HG03558 (cell line): ENCODE data around the gene CPXM1.
"Not testable (repeated sequence)": the region's sequence is repeated elsewhere in the genome, so short reads cannot be mapped to it uniquely, and the experiment has no call there.

Source experiments
- ATAC-seq: cut with Tn5 transposase; IDR thresholded peaks from one replicate; pipeline ENCODE4 v1.9.1; 2021; ENCODE audit warnings: moderate number of reproducible peaks; ENCODE audit not compliant: unreplicated experiment; ENCODE audit errors: extremely low read depth

CPXM1 gene

DNA sequence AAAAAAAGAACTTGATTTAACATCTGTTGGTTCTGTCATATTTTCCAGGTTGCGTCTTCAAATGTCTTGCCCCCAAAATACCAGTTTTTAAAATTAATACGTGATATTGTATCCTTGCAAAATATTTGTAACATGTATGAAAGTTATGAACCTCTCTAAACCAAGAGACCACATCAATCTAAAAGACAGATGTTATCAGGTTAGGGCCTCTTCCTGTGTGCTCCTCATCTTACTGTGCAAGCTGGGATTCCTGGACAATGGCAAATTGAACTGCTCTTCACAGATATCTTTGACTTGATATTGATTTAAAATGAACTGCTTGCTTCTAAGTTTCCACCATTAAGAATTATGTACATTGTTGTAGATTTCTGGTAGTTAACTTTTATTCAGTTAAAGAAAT lies 25.3 kb upstream of the CPXM1 start:
- no peak for ATAC-seq

DNA sequence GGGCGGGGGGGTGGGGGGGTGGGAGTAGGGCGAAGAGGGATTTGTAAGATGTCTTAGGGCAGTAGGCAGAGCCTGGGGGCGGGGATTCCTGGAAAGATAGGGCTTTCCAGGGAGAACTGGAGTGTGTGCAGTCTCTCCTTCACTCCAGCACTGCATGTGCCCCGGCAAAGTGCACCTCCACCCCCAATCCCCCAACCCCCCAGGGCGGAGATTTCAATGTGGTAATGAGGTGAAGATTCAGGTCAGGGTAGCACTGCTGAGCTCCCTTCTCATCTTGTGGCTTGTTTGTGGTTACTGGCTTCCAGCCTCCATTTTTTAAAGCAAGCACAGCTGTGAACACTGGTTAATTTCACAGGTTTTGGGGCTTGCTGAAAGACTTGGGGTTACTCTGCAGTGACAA lies 21.6 kb upstream of the CPXM1 start:
- ATAC-seq, result no peak

DNA sequence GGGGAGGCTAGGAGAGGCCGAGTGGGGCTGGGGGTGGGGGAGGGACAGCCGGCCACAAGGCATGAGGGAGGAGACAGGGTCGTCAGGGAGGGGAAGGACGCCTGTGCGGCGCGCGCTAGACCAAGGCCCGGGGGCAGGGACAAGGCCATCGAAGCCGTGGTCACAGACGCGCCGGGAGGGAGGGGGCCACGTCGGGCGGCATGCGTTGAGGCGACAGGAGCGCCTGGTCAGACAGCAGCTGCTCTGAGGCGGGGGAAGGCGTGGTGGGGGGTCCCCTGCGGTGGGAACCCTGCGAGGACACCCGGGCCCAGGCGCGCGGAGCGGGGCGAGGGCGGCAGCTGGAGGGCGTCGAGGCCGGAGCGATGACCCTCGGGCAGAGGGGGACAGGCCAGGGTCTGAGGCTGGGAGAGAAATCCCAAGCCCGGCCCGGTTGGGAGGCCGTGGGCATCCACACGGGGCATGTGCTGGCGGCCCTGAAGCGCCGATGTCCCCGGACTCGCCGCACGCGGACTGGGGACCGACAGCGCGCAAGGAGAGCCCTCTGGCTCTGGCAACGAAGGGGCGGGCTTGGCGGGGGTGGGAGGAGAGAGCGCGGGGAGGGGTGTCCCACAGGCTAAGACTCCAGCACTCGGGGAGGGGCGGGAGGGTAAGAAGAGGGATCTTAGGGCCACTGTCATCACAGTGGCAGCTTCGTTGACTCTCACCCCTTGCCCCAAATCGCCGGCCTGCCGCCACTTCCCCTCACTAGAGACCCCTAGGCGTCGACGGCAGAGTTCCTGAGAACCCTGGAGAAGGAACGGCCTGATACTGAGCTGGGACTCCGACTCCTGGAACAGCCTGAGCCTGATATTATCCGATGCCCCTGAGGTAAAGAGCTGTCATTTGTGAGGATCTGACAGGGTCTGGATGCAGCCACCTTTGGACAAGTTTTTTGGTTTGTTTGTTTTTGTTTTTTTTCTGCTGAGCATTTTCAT lies 20.8 kb upstream of the CPXM1 start:
- no peak for ATAC-seq

DNA sequence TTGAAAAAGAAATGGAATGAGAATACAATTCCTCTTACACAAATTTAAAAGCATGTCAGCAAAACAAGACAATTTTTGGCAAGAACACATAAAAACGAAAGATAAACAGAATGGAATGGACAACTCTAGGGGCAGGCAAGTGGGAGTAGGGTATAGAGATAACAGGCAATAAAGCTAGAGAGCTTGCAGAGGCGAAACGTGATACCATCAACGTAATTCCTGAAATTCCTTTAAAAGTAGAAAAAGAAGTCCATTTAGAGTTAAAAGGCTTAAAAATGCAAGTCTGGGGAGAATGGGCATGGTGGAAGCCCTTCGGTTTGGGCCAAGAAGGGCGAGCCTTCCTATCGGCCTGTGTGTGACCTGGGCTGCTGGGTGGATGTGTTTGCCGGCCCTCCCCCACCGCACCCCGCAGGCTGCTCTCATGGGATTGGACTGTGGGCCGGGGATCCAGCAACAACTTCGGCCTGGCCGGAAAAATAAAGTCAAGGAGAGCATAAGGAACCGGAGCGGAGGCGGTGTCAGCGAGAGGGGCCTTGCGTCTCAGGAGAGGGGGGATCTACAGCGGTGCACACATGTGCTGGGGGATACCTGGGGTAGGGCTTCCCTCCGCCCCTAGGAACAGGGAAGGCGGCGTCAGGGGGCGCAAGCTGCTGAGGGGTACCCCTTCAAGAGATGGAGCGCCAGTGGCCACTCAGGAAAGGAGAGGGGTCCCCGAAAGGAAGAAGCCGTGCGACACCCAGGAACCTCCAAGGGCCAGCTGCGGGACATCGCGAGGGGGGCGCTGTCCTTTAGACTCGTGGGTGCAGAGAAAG lies 19.9 kb upstream of the CPXM1 start:
- ATAC-seq, result no peak

DNA sequence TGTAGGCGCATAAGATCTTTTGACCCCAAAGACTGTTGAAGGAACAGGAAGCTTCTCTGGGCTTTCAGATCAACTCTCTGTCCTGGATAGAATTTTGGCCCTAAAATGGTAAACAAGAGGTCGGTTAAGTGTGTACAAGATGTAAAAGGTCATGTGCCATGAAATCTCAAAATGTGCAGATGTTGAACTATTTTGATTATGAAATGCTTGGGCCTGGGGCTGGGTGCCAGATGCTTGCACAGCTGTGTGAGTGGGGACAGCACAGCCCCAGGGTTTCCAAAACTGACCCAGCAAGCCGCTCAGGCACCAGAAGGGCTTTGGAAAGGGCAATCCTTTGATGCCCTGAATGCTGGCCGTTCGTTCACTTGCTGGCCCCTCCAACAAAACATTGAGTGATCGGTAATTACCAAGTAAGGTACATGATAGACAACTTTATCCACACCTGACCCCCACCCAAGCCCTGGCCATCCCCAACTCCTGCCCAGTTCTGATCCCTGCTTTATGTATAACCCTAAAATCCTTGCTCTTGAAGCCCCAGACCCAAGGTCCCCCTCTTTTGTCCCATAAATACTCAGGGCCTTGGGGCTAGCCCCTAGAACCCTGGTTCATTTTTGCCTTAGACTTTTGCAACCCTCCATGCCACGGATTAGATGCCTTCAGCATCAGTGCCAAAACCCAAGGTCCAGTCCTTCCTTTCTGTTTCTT lies 17.6 kb upstream of the CPXM1 start:
- no peak for ATAC-seq

DNA sequence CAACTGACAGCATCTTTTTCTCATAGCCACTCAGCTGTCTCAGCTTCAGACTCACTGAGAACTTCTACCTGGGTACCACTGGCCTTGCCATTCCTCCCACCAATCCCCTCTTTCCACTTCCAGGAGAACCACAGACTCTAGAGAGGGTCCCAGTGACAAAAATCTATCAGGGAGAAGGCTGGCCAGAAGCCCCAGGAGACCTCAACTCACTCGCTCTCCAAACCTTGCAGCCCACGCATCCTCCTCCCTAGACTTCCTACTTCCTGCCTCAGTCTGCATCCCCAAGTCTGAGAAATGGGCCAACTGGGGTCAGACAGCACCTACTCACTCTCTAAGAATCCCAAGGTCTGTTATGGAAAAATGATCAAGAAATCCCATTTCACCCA lies 16.9 kb upstream of the CPXM1 start:
- no peak for ATAC-seq

DNA sequence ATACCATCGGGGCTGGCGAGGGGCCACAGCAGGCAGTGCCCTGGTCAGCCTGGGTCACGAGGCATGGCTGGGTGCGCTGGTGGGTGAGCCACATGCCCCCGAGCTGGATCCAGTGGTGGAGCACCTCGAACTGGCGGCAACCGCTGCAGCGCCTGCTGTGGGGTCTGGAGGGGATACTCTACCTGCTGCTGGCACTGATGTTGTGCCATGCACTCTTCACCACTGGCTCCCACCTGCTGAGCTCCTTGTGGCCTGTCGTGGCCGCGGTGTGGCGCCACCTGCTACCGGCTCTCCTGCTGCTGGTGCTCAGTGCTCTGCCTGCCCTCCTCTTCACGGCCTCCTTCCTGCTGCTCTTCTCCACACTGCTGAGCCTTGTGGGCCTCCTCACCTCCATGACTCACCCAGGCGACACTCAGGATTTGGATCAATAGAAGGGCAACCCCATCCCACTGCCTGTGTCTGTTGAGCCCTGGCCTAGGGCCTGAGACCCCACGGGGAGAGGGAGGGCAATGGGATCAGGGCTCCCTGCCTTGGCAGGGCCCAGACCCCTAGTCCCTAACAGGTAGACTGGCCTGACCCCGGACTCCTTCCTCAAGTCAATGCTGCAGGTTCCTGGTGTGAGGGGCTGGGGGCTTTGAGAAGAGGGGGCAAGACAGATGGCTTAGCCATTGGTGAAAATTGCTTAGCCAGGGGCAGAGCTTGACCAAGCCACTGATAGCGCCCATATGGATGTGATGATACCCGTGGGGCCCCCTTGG lies 16.3 kb upstream of the CPXM1 start:
- ATAC-seq, result no peak

DNA sequence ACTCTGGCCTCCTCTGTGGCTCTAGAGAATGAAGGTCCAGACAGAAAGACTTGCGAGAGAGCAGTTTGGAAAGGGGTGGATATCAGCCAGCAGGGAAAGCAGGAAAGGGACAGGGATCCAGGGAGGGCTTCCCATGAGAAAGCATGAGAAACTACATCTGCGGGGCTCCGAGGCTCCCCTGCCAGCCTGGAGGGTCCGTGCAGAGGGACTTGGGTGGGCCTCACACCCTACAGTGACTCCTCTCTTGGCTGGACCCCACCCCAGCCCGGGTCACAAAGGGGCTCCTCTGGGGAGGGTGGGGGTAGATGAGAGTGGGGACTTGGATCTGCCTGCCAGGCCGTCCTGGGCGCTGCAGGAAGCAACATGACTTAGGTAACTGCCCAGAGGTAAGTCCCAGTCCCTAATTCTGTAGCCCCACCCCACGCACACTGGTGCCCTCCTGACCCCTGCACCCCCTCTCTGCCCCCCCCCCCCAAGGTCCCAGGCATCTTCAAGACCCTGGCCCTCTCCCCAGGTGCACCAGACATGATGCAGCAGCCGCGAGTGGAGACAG lies 15.7 kb upstream of the CPXM1 start, which contains the start of gene TMEM239:
Gene TMEM239 (plus strand): TSS at position 335 of the 553 bp plus-strand sequence. CDS start 191 bp downstream, at position 526.
- no peak for ATAC-seq

DNA sequence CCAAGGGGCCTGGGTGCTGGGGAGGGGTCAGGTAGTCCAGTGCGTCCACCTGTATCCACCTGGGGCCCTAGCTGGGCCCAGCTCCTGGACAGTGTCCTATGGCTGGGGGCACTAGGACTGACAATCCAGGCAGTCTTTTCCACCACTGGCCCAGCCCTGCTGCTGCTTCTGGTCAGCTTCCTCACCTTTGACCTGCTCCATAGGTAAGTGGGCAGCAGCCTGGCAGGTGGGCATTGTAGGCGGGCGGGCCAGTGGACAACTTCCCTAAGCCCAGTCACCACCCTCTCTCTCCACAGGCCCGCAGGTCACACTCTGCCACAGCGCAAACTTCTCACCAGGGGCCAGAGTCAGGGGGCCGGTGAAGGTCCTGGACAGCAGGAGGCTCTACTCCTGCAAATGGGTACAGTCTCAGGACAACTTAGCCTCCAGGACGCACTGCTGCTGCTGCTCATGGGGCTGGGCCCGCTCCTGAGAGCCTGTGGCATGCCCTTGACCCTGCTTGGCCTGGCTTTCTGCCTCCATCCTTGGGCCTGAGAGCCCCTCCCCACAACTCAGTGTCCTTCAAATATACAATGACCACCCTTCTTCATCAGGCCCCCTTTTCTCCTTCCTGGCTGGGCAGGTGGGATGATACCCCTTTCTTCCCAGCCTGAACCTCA lies 14.9 kb upstream of the CPXM1 start:
- no peak for ATAC-seq

DNA sequence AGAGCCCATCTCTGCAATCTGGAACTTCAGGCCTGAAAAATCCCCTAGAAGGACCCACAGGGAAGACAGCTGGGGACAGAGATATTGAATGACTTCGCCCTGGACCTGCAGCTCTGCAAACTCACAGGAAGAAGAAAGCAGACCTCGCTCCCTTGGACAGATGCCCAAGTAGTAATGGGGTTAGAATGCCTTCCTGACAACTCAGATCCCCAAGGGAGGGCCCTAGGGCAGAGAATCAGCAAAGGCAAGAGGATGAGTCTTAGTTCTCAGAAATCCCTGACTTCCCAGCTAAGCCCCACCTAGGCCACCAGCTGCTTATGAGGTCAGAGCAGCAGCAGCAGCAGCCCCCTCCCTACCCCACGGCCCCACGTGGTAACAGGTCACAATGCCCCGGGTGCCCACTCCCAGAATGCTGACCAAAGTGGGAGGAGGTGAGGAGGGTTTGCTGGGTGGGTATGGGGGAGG lies 14.2 kb upstream of the CPXM1 start, which contains the start of gene C20orf141:
Gene C20orf141 (plus strand): TSS at position 401 of the 465 bp plus-strand sequence. CDS start 198 bp downstream, outside the sequence.
- ATAC-seq, result no peak

DNA sequence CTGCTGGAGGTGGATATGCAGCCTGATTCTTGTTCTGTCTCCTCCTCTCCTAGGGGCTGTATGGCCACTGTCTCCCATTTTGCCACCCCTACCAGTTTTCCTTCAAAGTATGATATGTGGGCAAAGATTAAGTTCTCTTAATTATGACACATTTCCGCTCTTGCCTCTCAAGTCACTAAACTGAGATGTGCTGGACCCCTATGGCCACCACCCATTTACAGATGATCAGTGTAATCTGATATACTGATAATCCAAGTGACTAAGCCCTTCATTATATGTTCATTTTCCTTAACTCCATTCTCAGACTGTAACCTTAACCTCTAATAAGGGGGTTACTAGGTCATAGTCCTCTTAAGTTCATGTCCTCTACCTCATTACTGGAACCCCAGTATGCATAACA lies 13.6 kb upstream of the CPXM1 start:
- ATAC-seq, result no peak

DNA sequence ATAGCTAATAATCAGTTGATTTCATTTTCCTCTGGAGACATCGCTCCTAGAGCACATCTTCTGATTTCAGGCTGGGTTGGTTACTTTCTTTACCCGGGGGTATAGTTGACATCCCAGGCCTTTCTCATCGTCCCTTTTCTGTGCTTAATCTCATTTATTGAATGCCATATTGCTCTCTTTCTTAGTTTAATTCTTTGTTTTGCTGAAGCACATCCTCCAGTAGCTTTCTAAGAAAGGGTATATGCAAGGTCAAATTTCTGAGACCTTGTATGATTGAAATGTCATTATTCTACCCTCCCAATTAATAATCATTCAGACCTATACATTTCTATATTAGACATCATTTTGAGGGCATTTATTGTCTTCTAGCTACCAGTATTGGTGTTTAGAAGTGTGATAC lies 11.8 kb upstream of the CPXM1 start:
- no peak for ATAC-seq

DNA sequence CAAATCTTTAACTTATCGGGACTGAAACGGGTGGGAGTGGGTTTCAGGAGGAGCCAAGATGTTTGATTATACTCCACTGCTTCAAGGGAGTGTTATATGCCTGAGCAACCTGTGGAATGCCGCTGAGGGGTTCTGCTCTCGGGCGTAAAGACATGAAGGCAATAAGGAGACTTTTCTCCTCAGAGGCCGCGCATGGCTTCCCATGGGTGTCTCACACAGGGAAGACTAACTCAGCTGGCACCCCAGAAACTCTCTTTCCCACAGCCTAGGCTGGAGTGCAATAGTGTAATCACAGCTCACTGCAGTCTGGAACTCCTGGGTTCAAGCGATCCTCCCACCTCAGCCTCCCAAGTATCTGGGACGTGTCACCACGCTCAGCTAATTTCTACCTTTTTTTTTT lies 9.3 kb upstream of the CPXM1 start:
- ATAC-seq, result no peak

DNA sequence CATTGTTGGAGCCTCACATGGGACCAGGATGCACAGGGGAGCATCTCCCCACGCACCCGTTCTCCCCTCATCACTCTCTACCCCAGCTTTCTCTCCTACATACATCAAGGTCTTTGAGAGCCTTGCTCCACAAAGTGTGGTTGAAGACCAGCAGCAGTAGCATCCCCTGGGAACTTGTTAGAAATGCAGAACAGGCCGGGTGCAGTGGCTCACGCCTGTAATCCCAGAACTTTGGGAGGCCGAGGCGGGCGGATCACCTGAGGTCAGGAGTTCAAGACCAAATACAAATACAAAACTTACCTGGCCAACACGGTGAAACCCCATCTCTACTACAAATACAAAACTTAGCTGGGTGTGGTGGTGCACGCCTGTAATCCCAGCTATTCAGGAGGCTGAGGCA lies 7.5 kb upstream of the CPXM1 start:
- ATAC-seq, result not testable (repeated sequence)

DNA sequence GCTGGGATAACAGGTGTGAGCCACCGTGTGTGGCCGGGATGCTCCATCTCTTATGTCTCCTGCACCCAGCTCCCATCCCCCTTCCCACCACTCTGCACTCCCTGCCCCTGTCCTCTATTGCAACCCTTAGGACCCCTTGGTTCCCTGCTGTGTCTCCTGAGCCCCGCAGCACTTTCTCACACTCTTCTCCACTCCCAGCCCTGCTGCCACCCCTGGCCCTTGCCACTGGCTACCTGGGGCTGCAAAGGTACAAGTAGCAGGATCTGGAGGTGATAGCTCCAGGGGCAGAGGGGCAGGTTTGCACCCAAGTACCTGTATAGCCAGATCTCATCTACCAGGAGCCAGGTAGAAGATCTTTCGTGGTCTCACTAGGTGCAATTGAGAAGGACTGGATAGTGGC lies 6.6 kb upstream of the CPXM1 start:
- ATAC-seq, result no peak

DNA sequence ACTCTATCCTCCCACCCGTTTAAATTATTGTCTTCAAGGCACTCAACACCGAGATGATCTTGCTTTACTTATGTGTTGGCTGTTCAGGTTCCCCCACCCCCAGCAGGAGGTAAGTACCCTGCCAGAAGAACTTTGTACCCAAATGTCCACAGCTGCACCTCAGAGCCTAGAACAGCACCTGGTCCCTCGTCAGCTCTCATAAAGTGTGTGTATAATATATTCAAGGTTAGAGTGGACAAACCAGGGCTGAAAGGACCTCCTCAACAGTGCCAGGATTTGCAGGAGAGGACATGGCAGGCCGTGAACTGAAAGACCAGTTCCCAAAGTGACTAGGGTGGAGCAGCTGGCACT lies 5.9 kb upstream of the CPXM1 start:
- no peak for ATAC-seq

DNA sequence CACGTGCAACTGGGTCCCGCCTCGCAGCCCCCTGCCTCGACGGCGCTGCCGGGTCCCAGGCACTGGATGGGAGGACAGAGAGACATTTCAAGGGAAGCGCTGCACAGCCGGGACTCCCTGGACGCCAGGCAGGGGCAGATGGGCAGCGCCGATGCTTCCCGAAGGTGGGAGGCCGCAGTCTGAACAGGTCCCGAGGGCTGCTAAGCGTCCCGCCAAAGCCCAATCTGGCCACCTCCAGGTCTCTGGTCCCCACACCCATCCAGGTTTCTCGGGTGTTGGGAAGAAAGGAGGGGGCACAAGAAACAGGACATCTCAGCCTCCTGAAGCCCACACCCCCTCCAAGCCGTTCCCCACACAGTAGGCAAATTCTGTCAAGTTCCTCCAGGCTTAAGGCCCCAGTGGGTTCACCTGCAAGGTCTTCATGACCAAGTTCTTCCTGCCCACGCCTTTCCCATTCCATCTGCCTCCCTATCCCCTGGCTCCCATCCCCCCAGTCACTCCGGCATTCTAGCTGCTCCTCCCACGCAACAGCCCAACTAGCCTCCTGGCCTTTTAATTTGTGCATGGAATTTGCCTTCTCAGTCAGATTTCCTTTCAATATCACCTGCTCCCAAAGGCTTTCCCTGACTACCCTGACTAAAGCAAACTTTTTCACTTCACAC lies 5.4 kb upstream of the CPXM1 start:
- no peak for ATAC-seq

DNA sequence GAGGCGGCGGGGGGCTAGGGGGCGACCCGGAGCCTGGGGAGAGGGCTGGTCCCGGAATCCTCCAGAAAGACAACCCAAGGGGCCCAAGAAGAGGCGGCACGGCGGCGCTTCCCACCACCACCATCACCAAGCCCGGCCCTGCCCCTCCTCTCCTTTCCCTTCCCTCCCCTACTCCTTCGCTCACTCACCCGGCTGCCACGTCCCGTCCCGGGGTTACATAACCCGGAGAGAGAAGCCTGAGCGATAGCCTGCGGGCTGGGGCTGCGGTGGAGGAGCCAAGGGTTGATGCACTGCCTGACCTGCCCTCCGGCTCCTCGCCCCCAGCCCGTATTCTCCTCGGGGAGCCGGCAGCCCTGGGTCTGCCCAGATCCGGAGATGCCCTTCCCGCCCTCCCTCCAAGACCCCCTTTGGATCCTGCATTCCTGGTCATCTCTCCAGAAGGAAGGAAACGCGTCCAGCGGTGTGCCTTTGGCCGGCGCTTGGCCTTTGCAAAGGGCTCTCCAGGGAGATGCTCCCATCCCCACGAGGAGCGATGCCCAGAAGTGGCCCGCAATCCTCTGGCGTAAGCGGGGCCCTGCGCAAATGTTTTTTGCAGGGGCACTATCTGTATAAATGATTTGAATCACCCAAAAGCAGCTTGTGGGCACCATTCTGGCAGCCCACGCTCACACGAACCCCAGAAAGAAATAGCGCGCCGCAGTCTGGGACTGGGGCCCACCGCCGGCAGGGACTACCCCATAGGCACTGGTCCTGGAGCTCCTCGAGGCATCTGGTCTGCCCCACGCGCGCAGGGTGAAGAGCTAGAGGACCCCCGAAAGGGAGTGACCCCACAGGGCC lies 4.6 kb upstream of the CPXM1 start:
- no peak for ATAC-seq
